H1 (cell line): Measurements from ENCODE around the gene STH. TPM values are rescaled to one million over a fixed set of nuclear protein-coding genes. Genes with fewer than 3 reads are reported as not detected.

ENCODE experiments used
- CHD1 ChIP-seq: IDR thresholded peaks from 2 replicates; pipeline ENCODE4 v1.6.1; 2012; ENCODE audit warnings: low read depth, low read length, improper control_type of control experiment
- CHD2 ChIP-seq: IDR thresholded peaks from 2 replicates; pipeline ENCODE4 v1.6.1; 2012; ENCODE audit warnings: low read length, improper control_type of control experiment
- E2F6 ChIP-seq: IDR thresholded peaks from 2 replicates; pipeline ENCODE4 v1.6.1; 2012; ENCODE audit warnings: inconsistent platforms
- HDAC6 ChIP-seq: IDR thresholded peaks from one replicate; pipeline ENCODE4 v1.7.1; 2012; ENCODE audit warnings: low read depth, mild to moderate bottlenecking, inconsistent platforms, low read length, moderate library complexity
- POLR2AphosphoS5 ChIP-seq: IDR thresholded peaks from 2 replicates; pipeline ENCODE4 v1.6.1; 2011; ENCODE audit warnings: low read depth, low read length
- TEAD4 ChIP-seq: IDR thresholded peaks from 2 replicates; pipeline ENCODE4 v1.6.1; 2012; ENCODE audit warnings: low read depth, low read length, inconsistent platforms, mixed read lengths
- polyA plus RNA-seq, 7 experiments: library from polyadenylated mRNA; depleted of rRNA in 3 of 7; stranded (reverse) in 5 of 7; unstranded in 2 of 7; fragments of >200 nt in 5 of 7; fragments of 200-250 nt in 2 of 7; gene quantifications; 1 replicate in 5 of 7; 2 replicates in 1 of 7; 4 replicates in 1 of 7; pipeline versions ENCODE4 v1.2.1 to v1.2.3, GENCODE V29; 2011 to 2013; ENCODE audit warnings: missing spikeins in 2 of 7, mixed read lengths in 2 of 7
- total RNA-seq: library from RNA; stranded (reverse); fragmentation: NEBNext Ultra II Directional; extraction: Animal tissue kit (Norgen Biotek cat#: 25700); gene quantifications from 2 replicates; pipeline ENCODE4 v1.2.1, GENCODE V29; 2021

The STH gene
- total and polyA plus RNA-seq, 2 of the 8 experiments (the other 6 are each of a cell fraction or from before 2014, with no cell fraction given): not detected

GRCh38 chr17:45997624-45998023, 1.4 kb upstream of the STH start (continued):
- TF ChIP-seq TEAD4 (no peak), POLR2AphosphoS5 (no peak), HDAC6 (no peak), CHD2 (no peak), E2F6 (no peak), CHD1 (no peak)
